NCI-H446 (cell line): ENCODE measurements around the gene C3orf38.
"Not testable (repeated sequence)": the region's sequence is repeated elsewhere in the genome, so short reads cannot be mapped to it uniquely, and the experiment has no call there.

Experiments used
- DNase-seq, 2 experiments: peaks; one replicate each; lab custom pipeline; 2025; lab: John Stamatoyannopoulos, UW

Gene C3orf38

DNA sequence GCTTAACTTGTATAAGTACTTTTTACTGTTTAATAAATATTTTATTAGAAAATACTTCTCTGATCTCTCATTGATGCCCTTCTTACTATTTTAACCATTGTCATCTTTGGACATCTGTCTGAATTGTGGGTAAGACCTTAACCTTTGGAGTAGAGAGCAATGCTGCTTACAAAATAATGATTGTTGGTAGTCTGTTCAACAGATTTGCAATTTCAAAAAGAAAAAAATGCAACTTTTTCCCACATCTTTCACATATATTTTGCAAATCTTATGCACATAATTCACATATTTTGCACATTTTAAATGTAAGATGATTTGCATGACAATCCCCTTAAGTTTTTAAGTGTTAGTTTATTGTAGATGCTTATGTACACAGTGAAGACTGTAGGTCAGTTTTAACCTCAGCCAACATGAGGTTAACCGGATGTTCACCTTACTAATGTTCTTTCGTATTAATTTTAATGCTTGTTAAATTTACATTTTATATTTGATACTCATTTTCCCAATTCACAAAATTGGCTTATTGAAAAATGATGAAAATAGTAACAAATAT, 16.7 kb downstream of the C3orf38 start:
- DNase-seq = no peak

- DNase-seq = no peak
Observed at GRCh38 chr3:88167173-88167572, 17.4 kb downstream of the C3orf38 start.

DNA sequence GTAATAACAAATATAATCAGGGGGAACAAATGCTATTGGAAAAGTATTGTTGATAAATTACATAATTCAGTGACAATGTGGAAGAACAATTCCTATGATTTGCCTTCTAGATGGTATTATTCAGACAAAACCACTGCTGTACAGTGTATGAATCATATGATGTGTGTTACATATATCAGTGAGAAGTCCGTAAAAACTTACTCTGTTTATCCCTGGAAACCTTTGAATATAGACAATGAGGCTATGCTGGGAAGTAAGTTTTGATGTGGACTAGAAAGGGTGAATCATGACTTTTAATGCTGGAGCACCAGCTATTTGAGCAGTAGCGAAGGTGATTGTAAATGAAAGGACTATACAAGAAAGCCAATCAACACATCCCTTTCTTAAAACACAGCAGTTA, 17.9 kb downstream of the C3orf38 start:
- DNase-seq = no peak

DNA sequence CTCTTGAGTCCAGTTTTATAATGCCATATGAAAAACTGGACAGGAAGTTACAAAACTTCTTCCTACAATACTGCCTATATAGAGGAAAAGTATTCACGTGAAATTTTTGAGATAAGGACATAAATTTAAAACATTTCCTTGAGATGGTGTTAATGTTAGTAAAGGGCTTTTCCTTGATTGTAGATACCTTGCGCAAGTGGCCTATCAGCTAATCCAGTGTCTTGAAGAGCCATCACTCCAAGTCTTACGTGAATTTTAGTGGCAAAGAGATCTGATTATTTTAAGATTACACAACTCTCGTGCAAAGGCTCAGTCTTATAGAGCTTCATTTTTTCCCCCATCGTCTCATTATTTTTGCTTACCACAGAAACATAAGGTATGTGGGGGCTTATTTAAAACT, 18.4 kb downstream of the C3orf38 start:
- DNase-seq = no peak

DNA sequence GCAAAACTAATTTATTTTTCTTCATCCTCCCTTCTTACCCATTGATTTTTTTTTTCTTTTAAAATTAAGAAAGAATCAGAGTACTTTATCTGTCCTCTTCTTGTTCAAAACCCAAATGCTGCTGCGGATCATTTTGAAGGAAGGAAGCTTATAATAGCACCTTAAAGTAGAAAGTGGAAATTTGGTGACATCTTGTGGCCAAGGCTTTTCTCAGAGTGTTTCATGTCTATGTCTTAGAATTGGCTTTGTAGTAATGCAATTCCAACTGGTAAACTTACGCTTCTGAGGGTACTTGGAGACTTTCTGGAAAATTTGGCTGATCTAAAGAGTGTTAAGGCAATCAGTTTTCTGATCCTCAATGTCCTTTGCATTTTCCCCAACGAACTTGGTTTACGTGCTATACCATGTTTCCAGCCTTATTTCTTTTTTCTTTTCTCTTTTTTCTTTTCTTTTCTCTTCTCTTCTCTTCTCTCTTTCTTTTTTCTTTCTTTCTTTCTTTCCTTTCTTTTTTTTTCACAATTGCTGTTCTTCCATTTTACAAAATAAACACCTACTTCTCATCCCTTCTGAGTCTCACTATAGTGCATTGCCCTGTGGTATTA, 30.7 kb downstream of the C3orf38 start:
- DNase-seq = peak in 1 of 2 experiments; percentile 20

GRCh38 chr3:88182165-88182918, 32.6 kb downstream of the C3orf38 start:
- not testable (repeated sequence) for DNase-seq

DNA sequence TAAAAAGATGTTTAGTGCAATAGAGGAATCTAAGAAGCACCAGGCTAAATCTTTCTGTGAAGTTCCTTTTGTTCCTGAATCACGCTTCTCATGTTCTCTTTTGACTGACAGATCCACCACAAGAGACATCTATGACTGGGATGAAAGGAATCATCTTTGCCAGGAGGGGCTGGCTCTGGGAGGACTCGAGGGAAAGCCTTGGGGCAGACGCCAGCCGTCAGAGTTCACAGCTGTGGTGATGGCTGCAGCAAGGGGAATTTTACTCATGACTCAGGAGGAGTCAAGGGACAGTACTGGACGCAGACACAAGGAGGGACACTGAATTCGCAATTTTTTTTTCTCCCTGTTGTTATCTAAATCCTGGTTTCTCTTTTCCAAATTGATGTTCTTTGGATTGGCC, 38.7 kb downstream of the C3orf38 start:
- peak in 1 of 2 experiments; percentile 5 for DNase-seq

- DNase-seq = no peak
Observed at GRCh38 chr3:88189361-88189810, 39.6 kb downstream of the C3orf38 start.

DNA sequence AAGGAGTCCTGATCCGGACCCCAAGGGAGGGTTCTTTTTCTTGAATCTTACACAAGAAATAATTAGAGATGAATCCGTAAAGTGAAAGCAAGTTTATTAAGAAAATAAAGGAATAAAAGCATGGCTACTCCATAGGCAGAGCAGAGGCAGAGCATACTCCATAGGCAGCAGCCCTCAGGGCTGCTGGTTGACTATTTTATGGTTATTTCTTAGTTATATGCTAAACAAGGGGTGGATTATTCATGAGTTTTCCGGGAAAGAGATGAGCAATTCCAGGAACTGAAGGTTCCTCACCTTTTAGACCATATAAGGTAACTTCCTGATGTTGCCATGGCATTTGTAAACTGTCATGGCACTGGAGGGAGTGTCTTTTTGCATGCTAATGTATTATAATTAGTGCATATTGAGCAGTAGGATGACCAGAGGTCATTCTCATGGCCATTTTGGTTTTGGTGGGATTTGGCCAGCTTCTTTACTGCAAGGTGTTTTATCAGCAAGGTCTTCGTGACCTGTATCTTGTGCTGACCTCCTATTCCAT, 42.2 kb downstream of the C3orf38 start:
- DNase-seq = no peak

- no peak for DNase-seq
Observed at GRCh38 chr3:88192631-88193030, 42.9 kb downstream of the C3orf38 start.

GRCh38 chr3:88195951-88196434, 46.2 kb downstream of the C3orf38 start:
- DNase-seq = no peak

DNA sequence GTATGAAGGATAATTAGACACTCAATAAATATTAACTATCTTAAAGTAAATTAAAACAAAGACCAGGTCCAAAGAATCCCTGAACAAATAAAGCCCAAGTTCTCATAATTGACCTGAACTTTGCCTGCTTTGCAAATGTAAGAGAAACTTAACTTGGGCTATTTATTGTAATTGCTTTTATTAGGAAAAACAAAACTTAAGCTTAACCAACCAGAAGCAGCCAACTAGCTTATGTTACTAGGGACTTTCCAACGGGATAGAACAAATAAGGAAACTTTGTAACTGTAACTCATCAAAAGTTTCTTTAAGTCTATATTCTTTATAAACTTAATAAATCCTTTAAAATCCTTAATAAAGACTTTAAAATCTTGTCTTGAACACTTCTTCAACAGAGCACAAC, 48.4 kb downstream of the C3orf38 start:
- DNase-seq = no peak

DNA sequence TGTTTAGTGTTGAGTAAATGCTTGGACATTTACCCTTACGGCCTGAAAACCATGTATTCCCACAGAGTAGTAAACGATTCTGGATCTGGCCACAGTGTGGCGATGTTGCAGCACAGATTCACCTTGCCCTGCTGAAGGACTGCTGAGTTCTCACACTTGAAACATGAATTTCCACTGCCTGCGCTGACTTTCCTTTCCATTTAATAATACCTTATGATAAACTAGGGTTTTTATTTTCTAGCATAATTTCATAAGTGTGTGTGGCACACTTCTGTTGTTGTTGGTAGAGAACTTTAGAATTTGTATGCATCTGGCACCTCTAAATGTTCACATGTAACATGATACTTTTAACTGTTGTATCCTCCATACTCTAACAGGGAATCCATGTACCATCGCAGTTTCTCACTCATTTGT, 53.9 kb downstream of the C3orf38 start:
- DNase-seq = peak; percentile 53 to 79
